Superior temporal gyrus (tissue), 1 donor: ENCODE measurements around the gene BORCS6.

Source experiments
- DNase-seq: peaks from one replicate; pipeline ENCODE4 v3.0.0-alpha.2; 2016; ENCODE audit errors: extremely low spot score

Gene BORCS6

DNA sequence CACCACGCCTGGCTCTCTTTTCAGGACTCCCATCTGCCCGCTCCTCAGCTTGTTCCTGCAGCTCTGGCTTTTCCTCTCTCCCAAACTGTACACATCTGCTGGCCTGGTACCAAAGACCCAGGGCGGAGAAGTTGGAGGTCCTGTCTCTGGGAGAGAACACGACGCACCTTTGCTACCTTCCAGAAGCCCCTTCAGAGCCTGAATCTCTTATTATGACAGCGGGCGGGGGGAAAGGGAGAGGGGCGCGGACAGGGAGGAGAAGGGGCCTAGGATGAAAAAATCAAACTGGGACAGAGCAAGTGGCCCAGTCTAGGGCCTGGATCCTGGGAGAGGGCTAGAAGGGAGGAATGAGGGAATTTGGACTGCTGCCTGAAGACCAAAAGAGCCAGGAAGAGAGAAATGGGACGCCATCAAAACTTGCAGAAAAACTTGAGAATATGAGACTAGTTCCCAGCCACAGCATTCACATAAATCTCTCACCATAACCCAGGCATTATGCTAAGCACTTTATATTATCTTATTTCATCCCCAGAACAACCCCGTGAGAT lies 35.3 kb downstream of the BORCS6 start:
- no peak for DNase-seq

DNA sequence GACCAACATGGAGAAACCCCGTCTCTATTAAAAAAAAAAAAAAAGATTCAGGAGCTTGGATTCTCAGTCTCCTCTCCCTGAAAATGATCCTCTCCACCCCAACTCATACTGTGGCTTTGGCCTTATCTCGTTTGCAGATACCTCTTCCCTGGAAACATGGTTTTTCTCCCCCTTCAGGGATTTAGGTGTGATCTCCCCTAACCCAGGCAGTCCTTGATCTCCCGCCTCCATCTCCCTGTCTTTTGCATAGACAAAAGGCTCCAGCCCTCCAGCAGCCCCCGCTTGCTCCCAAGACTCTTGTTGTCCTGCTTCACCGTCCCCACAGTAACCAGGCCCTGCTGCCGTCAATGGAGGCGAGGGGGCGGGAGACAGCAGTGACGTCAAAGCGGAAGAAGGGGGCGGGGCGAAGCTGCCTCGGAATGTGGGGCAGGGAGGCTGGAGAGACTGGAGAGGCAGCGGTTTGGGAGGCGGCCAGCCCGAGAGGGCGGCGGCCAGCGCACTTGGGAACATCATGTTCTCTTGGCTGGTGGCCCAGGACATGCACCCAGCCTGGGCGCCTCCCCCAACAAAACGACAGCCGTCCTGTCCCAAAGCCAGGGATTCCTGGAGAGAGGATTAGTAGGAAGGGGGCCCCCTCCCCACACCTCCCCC lies 35.9 kb downstream of the BORCS6 start:
- peak; percentile 94 for DNase-seq

DNA sequence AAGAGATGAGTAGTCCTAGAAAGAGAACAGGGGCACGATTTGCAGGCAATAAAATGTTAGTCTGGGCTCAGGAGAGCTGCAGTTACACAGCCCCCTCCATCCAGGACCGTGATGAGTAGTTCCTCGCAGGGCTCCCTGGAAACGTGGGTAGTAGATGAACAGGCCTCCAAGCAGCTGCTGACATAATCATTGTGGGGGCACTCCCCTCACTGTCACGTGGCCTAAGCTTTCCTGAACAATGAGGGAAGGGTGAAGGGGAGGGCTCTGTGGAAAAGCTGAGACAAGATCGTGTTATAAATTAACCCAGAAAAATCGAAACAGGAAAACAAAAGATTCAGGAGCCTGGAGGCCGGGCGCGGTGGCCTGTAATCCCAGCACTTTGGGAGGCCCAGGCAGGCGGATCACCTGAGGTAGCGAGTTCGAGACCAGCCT lies 36.4 kb downstream of the BORCS6 start:
- DNase-seq = peak; percentile 83

- no peak for DNase-seq
Observed at GRCh38 chr17:8153031-8153451, 36.9 kb downstream of the BORCS6 start.

- DNase-seq = peak; percentile 96
Observed at GRCh38 chr17:8152112-8152775, 37.7 kb downstream of the BORCS6 start, which contains the start of gene PER1. PER1 (minus strand) TSS chr17:8152404; CDS start chr17:8150706, 1,698 bp downstream.

- DNase-seq = peak; percentile 71
Observed at GRCh38 chr17:8151641-8152111, 38.3 kb downstream of the BORCS6 start.

DNA sequence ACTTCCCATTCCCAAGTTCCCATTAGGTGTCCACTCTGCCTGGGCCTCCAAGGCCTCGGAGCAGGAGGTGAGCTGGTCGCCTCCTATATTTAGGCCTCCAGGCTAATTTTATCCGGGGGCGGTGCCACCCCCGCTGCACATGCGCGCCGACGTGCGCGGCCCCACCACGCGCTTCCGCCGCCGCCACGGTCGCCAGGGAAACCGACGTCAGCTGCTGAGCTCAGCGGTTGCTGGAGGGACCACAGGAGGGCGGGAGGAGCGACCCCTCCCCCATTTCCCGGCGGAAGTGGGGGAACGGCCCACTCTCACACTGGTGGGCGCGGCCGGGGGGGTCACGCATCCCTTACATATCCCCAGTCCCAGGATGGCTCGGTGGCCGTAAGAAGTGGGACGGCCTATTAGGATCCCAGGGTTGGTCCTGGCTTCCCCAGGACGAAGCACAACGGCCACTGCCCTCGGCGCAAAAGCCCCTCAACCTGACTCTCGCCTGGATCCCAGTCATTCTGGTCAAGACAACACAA lies 38.8 kb downstream of the BORCS6 start:
- peak; percentile 78 for DNase-seq

DNA sequence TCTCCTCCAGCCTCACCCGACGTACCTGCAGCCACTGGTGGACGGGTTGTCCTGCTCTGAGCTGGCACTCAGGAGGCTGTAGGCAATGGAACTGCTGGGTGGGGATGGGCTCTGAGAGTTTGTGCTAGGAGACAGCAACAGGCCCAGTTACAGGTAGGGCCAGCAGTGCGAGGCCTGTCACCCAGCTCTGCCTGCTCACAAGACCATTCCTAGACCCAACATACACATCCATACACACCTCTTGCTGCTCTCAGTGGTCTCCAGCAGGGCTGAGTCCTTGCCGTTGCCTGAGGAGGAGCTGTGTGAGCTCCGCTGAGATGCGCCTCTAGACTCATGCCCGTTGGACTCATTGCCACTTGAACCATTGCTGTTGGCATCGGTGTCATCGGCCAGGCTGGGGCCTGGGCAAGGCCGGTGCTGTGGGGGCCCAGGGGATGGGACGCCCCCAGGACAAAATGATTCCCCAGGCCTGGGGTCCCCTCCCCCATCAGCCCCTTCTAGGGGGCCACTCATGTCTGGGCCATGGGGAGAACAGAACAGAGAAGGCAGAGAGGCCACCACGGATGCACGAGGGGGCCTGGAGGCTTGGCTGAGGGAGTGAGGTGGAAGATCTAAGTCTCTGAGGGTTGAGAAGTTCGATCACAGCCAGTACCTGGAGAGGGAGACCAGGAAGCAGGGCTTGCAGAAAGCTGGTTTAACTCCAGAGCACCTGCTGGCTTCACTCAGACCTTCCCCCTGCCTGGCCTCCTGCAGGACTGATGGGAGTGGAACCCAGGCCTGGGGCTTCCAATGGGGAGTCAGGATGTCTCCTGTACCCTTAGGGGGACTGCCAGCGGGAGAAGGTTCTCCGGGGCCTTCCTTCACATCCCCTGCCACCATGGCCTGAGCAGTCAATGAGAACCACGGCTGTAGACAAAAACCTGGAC lies 39.5 kb downstream of the BORCS6 start:
- DNase-seq = no peak

GRCh38 chr17:8149419-8150193 lies 40.4 kb downstream of the BORCS6 start:
- no peak for DNase-seq

GRCh38 chr17:8148560-8148959 lies 41.4 kb downstream of the BORCS6 start:
- DNase-seq = no peak

DNA sequence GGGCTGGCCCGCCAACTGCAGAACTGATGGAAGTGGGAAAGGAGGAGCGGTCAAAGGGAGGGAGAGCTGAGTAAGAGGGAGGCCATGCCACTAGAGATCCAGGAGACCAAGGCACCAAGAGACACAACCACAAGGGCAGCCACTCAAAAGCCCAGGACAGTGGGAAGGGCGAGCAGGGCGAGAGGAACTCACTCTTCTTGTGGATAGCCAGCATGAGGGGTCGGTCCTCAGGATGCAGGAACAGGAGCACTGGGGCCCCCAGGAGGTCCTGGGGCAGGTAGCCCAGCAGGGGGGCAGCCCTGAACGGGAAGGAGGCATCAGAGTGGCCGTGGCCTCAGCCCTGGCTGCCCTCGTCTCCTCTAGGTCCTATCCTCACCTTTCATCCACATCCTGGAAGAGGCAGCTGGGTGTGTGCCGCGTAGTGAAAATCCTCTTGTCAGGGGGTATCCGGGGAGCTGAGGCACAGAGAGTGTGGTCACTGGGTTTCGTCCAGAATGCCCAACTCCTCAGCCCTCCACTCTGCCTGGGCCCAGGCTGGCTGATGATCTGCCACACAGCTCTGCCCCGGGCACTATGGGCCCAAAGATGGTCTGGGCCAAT lies 42.1 kb downstream of the BORCS6 start:
- no peak for DNase-seq

DNA sequence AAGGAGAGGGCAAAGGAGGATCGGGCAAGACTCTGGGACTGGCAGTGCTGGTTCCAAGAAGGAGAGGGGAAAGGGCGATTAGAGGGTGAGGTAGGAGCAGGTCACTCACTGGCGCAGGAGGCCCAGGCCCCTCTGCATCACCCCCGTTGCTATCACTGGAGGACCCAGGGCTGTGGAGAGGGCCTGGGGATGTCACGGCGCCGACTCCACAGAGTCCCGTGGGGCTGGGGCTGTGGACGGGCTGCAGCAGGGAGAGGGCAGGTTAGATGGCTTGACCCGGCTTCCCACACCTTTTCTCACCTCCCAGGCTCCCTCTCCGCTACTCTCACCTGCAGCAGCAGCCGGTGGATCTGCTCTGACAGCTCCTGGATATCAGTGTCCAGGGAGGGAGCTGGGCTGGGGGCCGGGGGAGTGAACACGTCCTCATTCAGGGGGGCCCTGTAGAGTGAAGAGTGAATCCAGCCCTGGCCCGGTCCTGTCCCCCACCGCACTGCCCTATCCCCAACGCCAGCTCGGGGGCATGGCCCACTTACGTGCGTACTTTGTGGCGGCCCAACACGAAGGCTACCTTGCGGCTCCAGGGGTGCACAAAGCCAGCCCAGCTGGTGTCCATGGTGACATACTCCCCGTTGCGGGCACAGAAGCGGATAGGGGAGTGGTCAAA lies 42.7 kb downstream of the BORCS6 start:
- no peak for DNase-seq

GRCh38 chr17:8146381-8147140 lies 43.4 kb downstream of the BORCS6 start:
- no peak for DNase-seq

GRCh38 chr17:8145811-8146210 lies 44.2 kb downstream of the BORCS6 start:
- DNase-seq = no peak

GRCh38 chr17:8144401-8145231 lies 45.4 kb downstream of the BORCS6 start:
- no peak for DNase-seq

- no peak for DNase-seq
Observed at GRCh38 chr17:8143581-8144400, 46.2 kb downstream of the BORCS6 start.

DNA sequence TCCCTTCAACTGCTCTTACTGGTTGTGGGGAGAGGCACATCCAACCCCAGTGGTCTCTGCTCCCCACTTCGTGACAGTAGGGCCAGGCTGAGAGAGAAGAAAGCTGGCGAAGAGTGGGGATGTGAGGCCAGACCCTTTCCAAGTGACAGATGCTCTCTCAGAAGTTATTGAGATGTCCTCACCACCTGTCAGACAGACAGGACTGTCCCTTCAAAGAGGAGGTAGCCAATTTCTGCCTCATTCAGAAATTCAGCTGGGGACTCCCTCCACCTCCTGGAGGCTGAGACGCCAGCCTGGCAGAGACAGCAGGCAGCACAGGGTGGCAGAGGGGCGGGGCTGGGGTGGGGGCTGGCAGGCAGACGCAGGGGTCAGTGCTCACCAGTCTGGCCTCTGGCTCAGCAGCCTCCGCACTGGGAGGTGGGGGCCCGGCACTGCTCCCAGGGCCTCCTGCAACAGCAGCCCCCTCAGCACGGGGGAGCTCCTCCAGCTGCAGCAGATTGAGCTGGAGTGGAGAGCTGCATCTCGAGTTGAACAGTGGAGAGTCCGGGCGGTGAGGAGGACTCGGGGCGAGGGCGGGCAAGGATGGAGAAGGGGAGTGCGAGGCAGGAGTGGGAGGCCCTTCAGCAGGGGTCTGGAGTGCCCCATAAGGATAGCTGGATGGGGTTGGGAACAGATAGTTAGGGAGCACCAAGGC lies 46.9 kb downstream of the BORCS6 start:
- no peak for DNase-seq
